Measurements from ENCODE around the gene PCMT1. TPM values are rescaled to one million over a fixed set of nuclear protein-coding genes. Genes with fewer than 3 reads are reported as not detected.

The PCMT1 gene
- 10 to 100 TPM; 40.7 to 84.5 (median 47.7) TPM for total RNA-seq
- long read RNA-seq, transcript PCMT1-203 (8 exons, 1,938 nt): major isoform, 5 of 15 reads
- long read RNA-seq, partial matches to known transcripts: 0 of 15 reads
- long read RNA-seq, other reads (novel, unspliced or antisense): 3 of 15 reads

DNA sequence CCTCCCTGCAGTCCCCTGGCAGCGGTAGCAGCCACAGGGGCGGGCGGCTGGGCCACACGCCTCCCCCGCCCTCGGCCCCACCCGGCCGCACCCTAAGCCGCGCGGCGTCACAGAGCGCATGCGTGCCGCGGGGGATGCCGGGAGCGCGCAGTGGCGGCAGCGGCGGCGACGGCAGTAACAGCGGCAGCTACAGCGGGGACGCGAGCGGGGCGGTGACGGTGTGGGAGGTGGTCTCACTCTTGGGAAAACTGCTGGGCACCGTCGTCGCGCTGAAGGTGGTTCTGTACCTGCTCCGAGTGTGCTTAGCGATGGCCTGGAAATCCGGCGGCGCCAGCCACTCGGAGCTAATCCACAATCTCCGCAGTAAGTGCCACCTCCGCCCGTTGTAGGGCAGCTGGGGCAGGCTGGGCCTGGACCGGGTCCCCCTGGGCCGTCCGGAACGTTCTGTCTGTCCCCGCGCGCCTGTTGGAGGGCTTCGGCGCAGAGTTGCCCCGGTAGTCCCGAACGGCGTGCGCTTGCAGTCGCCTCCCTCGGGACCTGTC lies at the start of gene PCMT1:
Gene PCMT1, plus strand, starts transcription at position 148 of the 542 bp plus-strand sequence. Its CDS starts 161 bp downstream, at position 309.
- peak within 1 kb of the TSS; percentile 83 to 93 (median 92) for H3K4me3 ChIP-seq
- intact Hi-C loops (cut with DNase I): no loop called here
- ATAC-seq (peak; percentile 91 to 96 (median 92)), DNase-seq (peak; percentile 92 to 94 (median 94))
- no peaks in the 10 kb centered on the region for H3K27me3 ChIP-seq
- WGBS (ENCODE audit: insufficient coverage, low coverage, low lambda C conversion rate, missing lambda C conversion rate): 0% methylated on average over 4 of the region's 60 CpGs
- H3K36me3 ChIP-seq: no peaks in the 10 kb centered on the region
- peaks cover 0 to 49% (median 23%) of the 10 kb centered on the region in 4 donors for H3K4me1 ChIP-seq
- TF ChIP-seq, protein P1, sequence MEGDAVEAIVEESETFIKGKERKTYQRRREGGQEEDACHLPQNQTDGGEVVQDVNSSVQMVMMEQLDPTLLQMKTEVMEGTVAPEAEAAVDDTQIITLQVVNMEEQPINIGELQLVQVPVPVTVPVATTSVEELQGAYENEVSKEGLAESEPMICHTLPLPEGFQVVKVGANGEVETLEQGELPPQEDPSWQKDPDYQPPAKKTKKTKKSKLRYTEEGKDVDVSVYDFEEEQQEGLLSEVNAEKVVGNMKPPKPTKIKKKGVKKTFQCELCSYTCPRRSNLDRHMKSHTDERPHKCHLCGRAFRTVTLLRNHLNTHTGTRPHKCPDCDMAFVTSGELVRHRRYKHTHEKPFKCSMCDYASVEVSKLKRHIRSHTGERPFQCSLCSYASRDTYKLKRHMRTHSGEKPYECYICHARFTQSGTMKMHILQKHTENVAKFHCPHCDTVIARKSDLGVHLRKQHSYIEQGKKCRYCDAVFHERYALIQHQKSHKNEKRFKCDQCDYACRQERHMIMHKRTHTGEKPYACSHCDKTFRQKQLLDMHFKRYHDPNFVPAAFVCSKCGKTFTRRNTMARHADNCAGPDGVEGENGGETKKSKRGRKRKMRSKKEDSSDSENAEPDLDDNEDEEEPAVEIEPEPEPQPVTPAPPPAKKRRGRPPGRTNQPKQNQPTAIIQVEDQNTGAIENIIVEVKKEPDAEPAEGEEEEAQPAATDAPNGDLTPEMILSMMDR (IDR thresholded peaks at IDR 0.05): no peak
- TF ChIP-seq POLR2A (IDR thresholded peaks at IDR 0.05): peak; percentile 91
- peak within 1 kb of the TSS; percentile 87 to 94 (median 93) for H3K27ac ChIP-seq
- no peaks in the 10 kb centered on the region for H3K9me3 ChIP-seq

DNA sequence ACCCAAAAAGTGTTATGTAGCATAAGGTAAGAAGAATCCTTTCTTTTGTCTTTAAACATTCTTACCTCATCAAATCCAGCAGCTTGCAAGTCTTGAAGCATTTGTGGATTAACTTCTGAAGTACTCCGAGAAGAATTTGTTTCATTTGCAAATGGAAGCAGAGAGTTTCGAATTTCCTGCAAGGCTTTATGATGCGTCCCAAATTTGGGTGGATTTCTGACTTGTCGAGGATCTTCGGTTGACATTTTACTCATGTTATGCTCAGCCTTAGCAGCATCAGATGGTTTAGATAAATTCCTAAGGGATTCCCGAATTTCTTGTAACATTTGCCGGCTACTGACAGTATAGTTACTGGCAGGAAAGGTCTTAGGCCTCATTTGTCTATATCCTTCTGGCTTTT lies 47.8 kb upstream of the PCMT1 start:
- no peak overlapping the region for H3K27ac ChIP-seq
- no peaks in the 10 kb centered on the region for H3K4me1 ChIP-seq
- WGBS (ENCODE audit: insufficient coverage, low coverage, low lambda C conversion rate, missing lambda C conversion rate): 87% methylated on average over 7 of the region's 7 CpGs
- peaks cover 0 to 3% (median 0%) of the 10 kb centered on the region in 4 donors for H3K36me3 ChIP-seq
- H3K9me3 ChIP-seq: no peaks in the 10 kb centered on the region
- intact Hi-C loops (cut with DNase I): no loop called here
- no peak overlapping the region for H3K4me3 ChIP-seq
- H3K27me3 ChIP-seq: no peaks in the 10 kb centered on the region
- ATAC-seq (no peak), DNase-seq (no peak)
- TF ChIP-seq, protein P1 (IDR thresholded peaks at IDR 0.05): no peak
- no peak for TF ChIP-seq POLR2A (IDR thresholded peaks at IDR 0.05)

DNA sequence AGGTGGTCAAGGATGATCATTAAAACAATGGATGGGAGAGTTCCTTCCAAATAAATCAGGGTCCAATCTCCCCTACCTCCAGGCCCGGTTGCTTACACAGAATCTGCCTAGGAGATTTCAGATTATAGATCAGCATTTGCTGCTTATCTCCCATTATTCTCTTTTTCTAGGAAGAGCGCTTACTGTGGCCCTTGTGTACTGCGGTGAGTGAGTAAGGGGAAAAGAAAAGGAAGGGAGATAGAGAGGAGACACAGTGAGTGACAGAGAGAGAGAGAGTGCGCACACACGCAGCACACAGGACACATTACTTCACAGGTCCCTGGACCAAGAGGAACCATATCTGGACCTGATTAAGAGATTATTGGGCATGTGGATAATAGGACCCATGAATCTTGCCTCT lies 37.8 kb upstream of the PCMT1 start:
- Histone ChIP-seq H3K36me3 (no peaks in the 10 kb centered on the region), H3K9me3 (no peaks in the 10 kb centered on the region), H3K4me3 (no peak overlapping the region), H3K27me3 (no peaks in the 10 kb centered on the region), H3K4me1 (peaks cover 0 to 17% (median 4%) of the 10 kb centered on the region in 4 donors), H3K27ac (no peak overlapping the region)
- no peak for DNase-seq
- intact Hi-C loops (cut with DNase I): no loop called here
- ATAC-seq: no peak
- WGBS (ENCODE audit: insufficient coverage, low coverage, low lambda C conversion rate, missing lambda C conversion rate): 93% methylated on average over 5 of the region's 5 CpGs
- no peak for TF ChIP-seq POLR2A (IDR thresholded peaks at IDR 0.05)
- TF ChIP-seq, protein P1 (IDR thresholded peaks at IDR 0.05): no peak

DNA sequence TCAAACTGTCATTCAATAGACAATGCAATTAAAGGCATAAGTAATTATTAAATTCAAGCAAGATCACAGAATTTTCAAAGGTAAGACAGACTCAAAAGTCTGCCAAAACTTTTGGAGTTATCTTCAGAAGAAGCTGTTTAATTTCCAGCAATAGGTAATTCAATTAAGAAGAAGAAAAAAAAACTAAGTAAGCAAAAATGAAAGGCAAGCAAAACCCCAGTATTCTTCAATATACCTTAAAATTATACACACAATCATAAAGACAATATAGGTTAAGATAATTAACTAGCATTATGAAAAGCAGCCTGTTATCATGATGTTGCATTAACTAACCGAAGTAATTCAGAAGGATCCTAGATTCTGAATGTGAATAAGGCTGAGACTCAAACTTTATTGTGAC lies 35.1 kb upstream of the PCMT1 start:
- no peak for TF ChIP-seq POLR2A (IDR thresholded peaks at IDR 0.05)
- TF ChIP-seq, protein P1 (IDR thresholded peaks at IDR 0.05): no peak
- H3K9me3 ChIP-seq: no peaks in the 10 kb centered on the region
- no peak for DNase-seq
- WGBS (ENCODE audit: insufficient coverage, low coverage, low lambda C conversion rate, missing lambda C conversion rate): 82% methylated on average over 1 of the region's 1 CpG
- no peak overlapping the region for H3K4me3 ChIP-seq
- no peak for ATAC-seq
- peaks cover 0 to 21% (median 4%) of the 10 kb centered on the region in 4 donors for H3K4me1 ChIP-seq
- intact Hi-C loops (cut with DNase I): no loop called here
- no peaks in the 10 kb centered on the region for H3K27me3 ChIP-seq
- no peaks in the 10 kb centered on the region for H3K36me3 ChIP-seq
- H3K27ac ChIP-seq: no peak overlapping the region

Measured in right lobe of liver (tissue), 6 donors.